Skin of body (tissue), 2 donors: ENCODE results near the gene SRPX2. TPM values are rescaled to one million over a fixed set of nuclear protein-coding genes. Genes with fewer than 3 reads are reported as not detected.
"Not testable (repeated sequence)": the region's sequence is repeated elsewhere in the genome, so short reads cannot be mapped to it uniquely, and the experiment has no call there.

Experiments used
- DNase-seq: peaks from one replicate; lab custom pipeline; 2025; lab: John Stamatoyannopoulos, UW
- total RNA-seq: library from RNA; depleted of rRNA; stranded (reverse); fragments of >200 nt; gene quantifications from one replicate; pipeline ENCODE4 v1.2.3, GENCODE V29; 2014

SRPX2 gene
- total RNA-seq, 1 donor from 2014 or later: 11.2 TPM

- no peak for DNase-seq
Measured at GRCh38 chrX:100696699-100697351, 52.8 kb downstream of the SRPX2 start.

- DNase-seq: no peak
Measured at GRCh38 chrX:100698551-100698950, 54.6 kb downstream of the SRPX2 start.

GRCh38 chrX:100700809-100701208, 56.8 kb downstream of the SRPX2 start:
- DNase-seq: no peak

- DNase-seq: no peak
Measured at GRCh38 chrX:100704581-100705203, 60.7 kb downstream of the SRPX2 start.

- no peak for DNase-seq
Measured at GRCh38 chrX:100710816-100711215, 66.8 kb downstream of the SRPX2 start.

- DNase-seq: no peak
Measured at GRCh38 chrX:100717363-100717762, 73.4 kb downstream of the SRPX2 start.

- DNase-seq: no peak
Measured at GRCh38 chrX:100719139-100719538, 75.1 kb downstream of the SRPX2 start.

GRCh38 chrX:100720301-100720700, 76.3 kb downstream of the SRPX2 start:
- DNase-seq: no peak

- DNase-seq: no peak
Measured at GRCh38 chrX:100721328-100721727, 77.3 kb downstream of the SRPX2 start.

GRCh38 chrX:100724006-100724405, 80.0 kb downstream of the SRPX2 start:
- DNase-seq: not testable (repeated sequence)

Other genes with a start within 250 kb of the SRPX2 start
- gene PCDH19, start 233.9 kb upstream of the SRPX2 start, total RNA-seq: 3.5 TPM
- 19.6 TPM for gene TNMD, start 59.3 kb upstream of the SRPX2 start, total RNA-seq
- gene TSPAN6, start 7.4 kb upstream of the SRPX2 start, total RNA-seq: 29.3 TPM
- 3.8 TPM for gene SYTL4, start 87.9 kb downstream of the SRPX2 start, total RNA-seq
- gene CSTF2, start 176.2 kb downstream of the SRPX2 start, total RNA-seq: 8.9 TPM
- gene NOX1, start 230.2 kb downstream of the SRPX2 start, total RNA-seq: not detected